HepG2 (cell line): ENCODE results near the gene SPHK1. TPM values are rescaled to one million over a fixed set of nuclear protein-coding genes. Genes with fewer than 3 reads are reported as not detected.
A peak's percentile ranks its signal among the peaks of the same experiment; 100 is the strongest.

Source experiments
- ERF ChIP-seq: IDR thresholded peaks from 2 replicates; pipeline ENCODE4 v1.6.1; 2018; ENCODE audit warnings: missing biosample characterization, missing genetic modification reagents
- ETV6 ChIP-seq: sonication (generic); formaldehyde crosslinking; conservative IDR thresholded peaks from 2 replicates; pipeline ENCODE4 v1.4.0; 2020; ENCODE audit warnings: missing genetic modification reagents
- HNRNPLL ChIP-seq: fragments of 200-400 bp; formaldehyde crosslinking; IDR thresholded peaks from 2 replicates; pipeline ENCODE4 v1.6.1; 2017; ENCODE audit warnings: mild to moderate bottlenecking, low read depth, low read length; ENCODE audit not compliant: poor library complexity, severe bottlenecking
- KDM5B ChIP-seq: sonication (generic); formaldehyde crosslinking; IDR thresholded peaks from 2 replicates; pipeline ENCODE4 v1.4.0; 2020; ENCODE audit warnings: missing genetic modification reagents, mild to moderate bottlenecking, borderline replicate concordance
- NFE2 ChIP-seq: sonication (generic); formaldehyde crosslinking; IDR thresholded peaks from 2 replicates; pipeline ENCODE4 v1.4.0; 2020; ENCODE audit warnings: missing genetic modification reagents
- REL ChIP-seq: sonication (generic); formaldehyde crosslinking; conservative IDR thresholded peaks from 2 replicates; pipeline ENCODE4 v1.8.0; 2022; ENCODE audit warnings: mild to moderate bottlenecking, missing genetic modification reagents, moderate library complexity
- SIN3A ChIP-seq: IDR thresholded peaks from 2 replicates; pipeline ENCODE4 v1.6.1; 2011; ENCODE audit warnings: low read depth, mild to moderate bottlenecking, control low read depth, low read length, borderline replicate concordance
- TBL1XR1 ChIP-seq: fragments of 150-350 bp; IDR thresholded peaks from 2 replicates; pipeline ENCODE4 v1.6.1; 2014; ENCODE audit warnings: borderline replicate concordance, low read length; ENCODE audit not compliant: partially characterized antibody
- TFDP2 ChIP-seq: sonication (generic); formaldehyde crosslinking; IDR thresholded peaks from 2 replicates; pipeline ENCODE4 v1.4.0; 2020; ENCODE audit warnings: missing genetic modification reagents
- ZBTB40 ChIP-seq, 2 experiments: fragments of 450-650 bp in 1 of 2; sonication (generic) in 1 of 2; formaldehyde crosslinking in 1 of 2; IDR thresholded peaks; 2 replicates each; pipeline versions ENCODE4 v1.6.1 to v1.8.0; 2016 to 2022; ENCODE audit warnings: antibody characterized with exemption in 1 of 2, mild to moderate bottlenecking in 1 of 2, missing genetic modification reagents in 1 of 2
- ZGPAT ChIP-seq: IDR thresholded peaks from 2 replicates; pipeline ENCODE4 v1.6.1; 2016; ENCODE audit warnings: mild to moderate bottlenecking
- polyA plus RNA-seq, 8 experiments: library from polyadenylated mRNA; depleted of rRNA in 3 of 8; stranded (reverse) in 7 of 8; unstranded in 1 of 8; fragments of >200 nt; fragmentation: Illumina TruSeq in 4 of 8; extraction: Trizol in 4 of 8; gene quantifications; 2 replicates each; pipeline versions ENCODE4 v1.2.1 to v1.2.3, GENCODE V29; 2011 to 2016; ENCODE audit warnings: low read depth in 4 of 8, missing spikeins in 1 of 8, mixed read lengths in 1 of 8; ENCODE audit not compliant: insufficient read depth in 1 of 8
- total RNA-seq, 5 experiments: library from RNA; depleted of rRNA; stranded (reverse); fragments of >200 nt; fragmentation: Illumina TruSeq; extraction: Trizol; gene quantifications; 2 replicates each; pipeline ENCODE4 v1.2.3, GENCODE V29; 2016; ENCODE audit warnings: low read depth in 1 of 5
- TF ChIP-seq, protein P1 (sequence below): sonication (generic); formaldehyde crosslinking; IDR thresholded peaks from 2 replicates; pipeline ENCODE4 v1.4.0; 2020; ENCODE audit warnings: missing genetic modification reagents

The SPHK1 gene
- total and polyA plus RNA-seq, 2 of the 13 experiments (the other 11 are each of a cell fraction or from before 2014, with no cell fraction given) = 129 to 160 TPM

DNA sequence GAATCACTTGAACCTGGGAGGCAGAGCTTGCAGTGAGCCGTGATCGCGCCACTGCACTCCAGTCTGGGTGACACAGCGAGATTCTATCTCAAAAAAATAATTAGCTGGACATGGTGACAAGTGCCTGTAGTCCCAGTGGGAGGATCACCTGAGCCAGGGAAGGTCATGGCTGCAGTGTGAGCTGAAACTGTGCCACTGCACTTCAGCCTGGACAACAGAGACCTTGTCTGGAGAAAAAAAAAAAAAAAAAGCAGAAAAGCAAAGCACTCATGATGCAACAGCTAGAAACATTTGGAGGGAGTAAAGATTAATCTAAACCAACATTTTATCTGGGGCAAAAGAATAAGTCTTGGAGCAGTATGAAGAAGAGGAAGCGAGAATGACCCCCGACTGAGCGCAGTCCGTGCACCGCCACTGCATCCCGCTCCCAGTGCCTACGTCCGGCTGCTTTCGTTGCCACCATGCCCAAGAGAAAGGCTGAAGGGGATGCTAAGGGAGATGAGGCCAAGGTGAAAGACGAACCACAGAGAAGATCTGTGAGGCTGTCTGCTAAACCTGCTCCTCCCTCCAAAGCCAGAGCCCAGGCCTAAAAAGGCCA lies 38.9 kb upstream of the SPHK1 start (continued):
- TF ChIP-seq, protein P1, sequence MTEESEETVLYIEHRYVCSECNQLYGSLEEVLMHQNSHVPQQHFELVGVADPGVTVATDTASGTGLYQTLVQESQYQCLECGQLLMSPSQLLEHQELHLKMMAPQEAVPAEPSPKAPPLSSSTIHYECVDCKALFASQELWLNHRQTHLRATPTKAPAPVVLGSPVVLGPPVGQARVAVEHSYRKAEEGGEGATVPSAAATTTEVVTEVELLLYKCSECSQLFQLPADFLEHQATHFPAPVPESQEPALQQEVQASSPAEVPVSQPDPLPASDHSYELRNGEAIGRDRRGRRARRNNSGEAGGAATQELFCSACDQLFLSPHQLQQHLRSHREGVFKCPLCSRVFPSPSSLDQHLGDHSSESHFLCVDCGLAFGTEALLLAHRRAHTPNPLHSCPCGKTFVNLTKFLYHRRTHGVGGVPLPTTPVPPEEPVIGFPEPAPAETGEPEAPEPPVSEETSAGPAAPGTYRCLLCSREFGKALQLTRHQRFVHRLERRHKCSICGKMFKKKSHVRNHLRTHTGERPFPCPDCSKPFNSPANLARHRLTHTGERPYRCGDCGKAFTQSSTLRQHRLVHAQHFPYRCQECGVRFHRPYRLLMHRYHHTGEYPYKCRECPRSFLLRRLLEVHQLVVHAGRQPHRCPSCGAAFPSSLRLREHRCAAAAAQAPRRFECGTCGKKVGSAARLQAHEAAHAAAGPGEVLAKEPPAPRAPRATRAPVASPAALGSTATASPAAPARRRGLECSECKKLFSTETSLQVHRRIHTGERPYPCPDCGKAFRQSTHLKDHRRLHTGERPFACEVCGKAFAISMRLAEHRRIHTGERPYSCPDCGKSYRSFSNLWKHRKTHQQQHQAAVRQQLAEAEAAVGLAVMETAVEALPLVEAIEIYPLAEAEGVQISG (CRISPR knock-in tag) = peak; percentile 76
- TF ChIP-seq ZGPAT = peak; percentile 38; the same call in 1 of the 2 replicates
- TF ChIP-seq KDM5B (CRISPR knock-in tag) = no peak
- TF ChIP-seq ZBTB40 (IDR thresholded peaks at IDR 0.05) = no peak
- no peak for TF ChIP-seq ZBTB40 (CRISPR knock-in tag; IDR thresholded peaks at IDR 0.05)
- 0 out of 2 replicates have a peak, but pooled peaks have one; percentile 22 for TF ChIP-seq TFDP2 (CRISPR knock-in tag)
- TF ChIP-seq ETV6 (CRISPR knock-in tag) = no peak
- TF ChIP-seq SIN3A = no peak
- no peak for TF ChIP-seq HNRNPLL
- TF ChIP-seq TBL1XR1 = peak; percentile 48
- peak; percentile 38; the same call in 1 of the 2 replicates for TF ChIP-seq ERF (CRISPR knock-in tag)
- no peak for TF ChIP-seq REL (CRISPR knock-in tag)
- no peak for TF ChIP-seq NFE2 (CRISPR knock-in tag)
